ENCODE measurements around the gene CORO2A.
"Not testable (repeated sequence)": the region's sequence is repeated elsewhere in the genome, so short reads cannot be mapped to it uniquely, and the experiment has no call there.

The CORO2A gene

GRCh38 chr9:98117984-98118639 lies 74.3 kb downstream of the CORO2A start (continued):
- TF ChIP-seq ZNF701 (tag by site-specific recombination; IDR thresholded peaks at IDR 0.05) (no peak), ZNF211 (tag by site-specific recombination; IDR thresholded peaks at IDR 0.05; ENCODE audit: low read depth) (no peak), ZNF274 (IDR thresholded peaks at IDR 0.05; ENCODE audit: low read length) (no peak), ZNF274 (tag by site-specific recombination; IDR thresholded peaks at IDR 0.05; ENCODE audit: borderline replicate concordance) (no peak), ZNF514 (tag by site-specific recombination; IDR thresholded peaks at IDR 0.05) (no peak), ZNF548 (tag by site-specific recombination; IDR thresholded peaks at IDR 0.05) (no peak), ZNF214 (tag by site-specific recombination; IDR thresholded peaks at IDR 0.05; ENCODE audit: borderline replicate concordance) (no peak), SCRT2 (tag by site-specific recombination; IDR thresholded peaks at IDR 0.05) (peak; percentile 97), ZNF555 (tag by site-specific recombination; conservative IDR thresholded peaks at IDR 0.05) (no peak), ZNF654 (tag by site-specific recombination; IDR thresholded peaks at IDR 0.05; ENCODE audit: low read depth) (peak; percentile 27; the same call in 1 of the 2 replicates), ZNF223 (tag by site-specific recombination; IDR thresholded peaks at IDR 0.05) (no peak), ZNF366 (tag by site-specific recombination; conservative IDR thresholded peaks at IDR 0.05) (0 out of 2 replicates have a peak, but pooled peaks have one; percentile 13), ZNF629 (tag by site-specific recombination; IDR thresholded peaks at IDR 0.05) (no peak), ZNF558 (tag by site-specific recombination; IDR thresholded peaks at IDR 0.05) (no peak), ZNF19 (tag by site-specific recombination; IDR thresholded peaks at IDR 0.05; ENCODE audit: low read depth) (no peak), ZBTB7A (tag by site-specific recombination; IDR thresholded peaks at IDR 0.05; ENCODE audit: low read depth) (no peak)
- TF ChIP-seq, protein P1, sequence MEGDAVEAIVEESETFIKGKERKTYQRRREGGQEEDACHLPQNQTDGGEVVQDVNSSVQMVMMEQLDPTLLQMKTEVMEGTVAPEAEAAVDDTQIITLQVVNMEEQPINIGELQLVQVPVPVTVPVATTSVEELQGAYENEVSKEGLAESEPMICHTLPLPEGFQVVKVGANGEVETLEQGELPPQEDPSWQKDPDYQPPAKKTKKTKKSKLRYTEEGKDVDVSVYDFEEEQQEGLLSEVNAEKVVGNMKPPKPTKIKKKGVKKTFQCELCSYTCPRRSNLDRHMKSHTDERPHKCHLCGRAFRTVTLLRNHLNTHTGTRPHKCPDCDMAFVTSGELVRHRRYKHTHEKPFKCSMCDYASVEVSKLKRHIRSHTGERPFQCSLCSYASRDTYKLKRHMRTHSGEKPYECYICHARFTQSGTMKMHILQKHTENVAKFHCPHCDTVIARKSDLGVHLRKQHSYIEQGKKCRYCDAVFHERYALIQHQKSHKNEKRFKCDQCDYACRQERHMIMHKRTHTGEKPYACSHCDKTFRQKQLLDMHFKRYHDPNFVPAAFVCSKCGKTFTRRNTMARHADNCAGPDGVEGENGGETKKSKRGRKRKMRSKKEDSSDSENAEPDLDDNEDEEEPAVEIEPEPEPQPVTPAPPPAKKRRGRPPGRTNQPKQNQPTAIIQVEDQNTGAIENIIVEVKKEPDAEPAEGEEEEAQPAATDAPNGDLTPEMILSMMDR (tag by site-specific recombination; IDR thresholded peaks at IDR 0.05): no peak; the same call in 1 of the 2 replicates
- TF ChIP-seq, protein P2, sequence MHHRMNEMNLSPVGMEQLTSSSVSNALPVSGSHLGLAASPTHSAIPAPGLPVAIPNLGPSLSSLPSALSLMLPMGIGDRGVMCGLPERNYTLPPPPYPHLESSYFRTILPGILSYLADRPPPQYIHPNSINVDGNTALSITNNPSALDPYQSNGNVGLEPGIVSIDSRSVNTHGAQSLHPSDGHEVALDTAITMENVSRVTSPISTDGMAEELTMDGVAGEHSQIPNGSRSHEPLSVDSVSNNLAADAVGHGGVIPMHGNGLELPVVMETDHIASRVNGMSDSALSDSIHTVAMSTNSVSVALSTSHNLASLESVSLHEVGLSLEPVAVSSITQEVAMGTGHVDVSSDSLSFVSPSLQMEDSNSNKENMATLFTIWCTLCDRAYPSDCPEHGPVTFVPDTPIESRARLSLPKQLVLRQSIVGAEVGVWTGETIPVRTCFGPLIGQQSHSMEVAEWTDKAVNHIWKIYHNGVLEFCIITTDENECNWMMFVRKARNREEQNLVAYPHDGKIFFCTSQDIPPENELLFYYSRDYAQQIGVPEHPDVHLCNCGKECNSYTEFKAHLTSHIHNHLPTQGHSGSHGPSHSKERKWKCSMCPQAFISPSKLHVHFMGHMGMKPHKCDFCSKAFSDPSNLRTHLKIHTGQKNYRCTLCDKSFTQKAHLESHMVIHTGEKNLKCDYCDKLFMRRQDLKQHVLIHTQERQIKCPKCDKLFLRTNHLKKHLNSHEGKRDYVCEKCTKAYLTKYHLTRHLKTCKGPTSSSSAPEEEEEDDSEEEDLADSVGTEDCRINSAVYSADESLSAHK (tag by site-specific recombination; IDR thresholded peaks at IDR 0.05): no peak

- H3K36me3 ChIP-seq (ENCODE audit: control insufficient read depth in 2 of 2, insufficient read depth in 1 of 2, low read length in 2 of 2); H3K4me1 ChIP-seq (ENCODE audit: control insufficient read depth, insufficient read depth, low read length); H3K9me3 ChIP-seq (ENCODE audit: control insufficient read depth, insufficient read depth, low read depth, low read length); H3K27ac ChIP-seq (ENCODE audit: extremely low read depth, low read depth, low read length); H3K4me3 ChIP-seq (ENCODE audit: low read depth, low read length); POLR2A ChIA-PET: not testable (repeated sequence)
- CTCF ChIA-PET: interaction anchor here (0.7 kb wide), 1 partner anchor 614 kb away, joined by 4 read pairs; no protein-coding TSS in a partner anchor
- peak; percentile 58 for TF ChIP-seq ZNF555 (tag by site-specific recombination; conservative IDR thresholded peaks at IDR 0.05)
- TF ChIP-seq, protein P3, sequence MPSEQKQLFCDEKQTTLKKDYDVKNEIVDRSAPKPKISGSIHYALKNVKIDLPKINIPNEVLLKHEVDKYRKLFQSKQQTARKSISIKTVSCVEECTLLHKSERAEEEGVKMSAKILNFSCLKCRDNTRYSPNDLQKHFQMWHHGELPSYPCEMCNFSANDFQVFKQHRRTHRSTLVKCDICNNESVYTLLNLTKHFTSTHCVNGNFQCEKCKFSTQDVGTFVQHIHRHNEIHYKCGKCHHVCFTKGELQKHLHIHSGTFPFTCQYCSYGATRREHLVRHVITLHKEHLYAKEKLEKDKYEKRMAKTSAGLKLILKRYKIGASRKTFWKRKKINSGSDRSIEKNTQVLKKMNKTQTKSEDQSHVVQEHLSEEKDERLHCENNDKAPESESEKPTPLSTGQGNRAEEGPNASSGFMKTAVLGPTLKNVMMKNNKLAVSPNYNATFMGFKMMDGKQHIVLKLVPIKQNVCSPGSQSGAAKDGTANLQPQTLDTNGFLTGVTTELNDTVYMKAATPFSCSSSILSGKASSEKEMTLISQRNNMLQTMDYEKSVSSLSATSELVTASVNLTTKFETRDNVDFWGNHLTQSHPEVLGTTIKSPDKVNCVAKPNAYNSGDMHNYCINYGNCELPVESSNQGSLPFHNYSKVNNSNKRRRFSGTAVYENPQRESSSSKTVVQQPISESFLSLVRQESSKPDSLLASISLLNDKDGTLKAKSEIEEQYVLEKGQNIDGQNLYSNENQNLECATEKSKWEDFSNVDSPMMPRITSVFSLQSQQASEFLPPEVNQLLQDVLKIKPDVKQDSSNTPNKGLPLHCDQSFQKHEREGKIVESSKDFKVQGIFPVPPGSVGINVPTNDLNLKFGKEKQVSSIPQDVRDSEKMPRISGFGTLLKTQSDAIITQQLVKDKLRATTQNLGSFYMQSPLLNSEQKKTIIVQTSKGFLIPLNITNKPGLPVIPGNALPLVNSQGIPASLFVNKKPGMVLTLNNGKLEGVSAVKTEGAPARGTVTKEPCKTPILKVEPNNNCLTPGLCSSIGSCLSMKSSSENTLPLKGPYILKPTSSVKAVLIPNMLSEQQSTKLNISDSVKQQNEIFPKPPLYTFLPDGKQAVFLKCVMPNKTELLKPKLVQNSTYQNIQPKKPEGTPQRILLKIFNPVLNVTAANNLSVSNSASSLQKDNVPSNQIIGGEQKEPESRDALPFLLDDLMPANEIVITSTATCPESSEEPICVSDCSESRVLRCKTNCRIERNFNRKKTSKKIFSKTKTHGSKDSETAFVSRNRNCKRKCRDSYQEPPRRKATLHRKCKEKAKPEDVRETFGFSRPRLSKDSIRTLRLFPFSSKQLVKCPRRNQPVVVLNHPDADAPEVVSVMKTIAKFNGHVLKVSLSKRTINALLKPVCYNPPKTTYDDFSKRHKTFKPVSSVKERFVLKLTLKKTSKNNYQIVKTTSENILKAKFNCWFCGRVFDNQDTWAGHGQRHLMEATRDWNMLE (tag by site-specific recombination; conservative IDR thresholded peaks at IDR 0.05; ENCODE audit: low read depth): peak; percentile 85
- peak; percentile 10; the same call in 1 of the 2 replicates for TF ChIP-seq GLI2 (tag by site-specific recombination; IDR thresholded peaks at IDR 0.05; ENCODE audit: borderline replicate concordance, low read depth)
- 0 out of 2 replicates have a peak, but pooled peaks have one; percentile 10 for TF ChIP-seq ZNF266 (tag by site-specific recombination; IDR thresholded peaks at IDR 0.05; ENCODE audit: low read depth)
- TF ChIP-seq ZNF426 (tag by site-specific recombination; IDR thresholded peaks at IDR 0.05): peak; percentile 64
- TF ChIP-seq ZNF629 (tag by site-specific recombination; IDR thresholded peaks at IDR 0.05): peak; percentile 22; the same call in 1 of the 2 replicates
- TF ChIP-seq ZNF654 (tag by site-specific recombination; IDR thresholded peaks at IDR 0.05; ENCODE audit: low read depth): peak; percentile 33; the same call in 1 of the 2 replicates
- 0 out of 2 replicates have a peak, but pooled peaks have one; percentile 52 for TF ChIP-seq ZNF223 (tag by site-specific recombination; IDR thresholded peaks at IDR 0.05)
- TF ChIP-seq ZBTB8A (tag by site-specific recombination; IDR thresholded peaks at IDR 0.05): peak; percentile 59
- peak; percentile 75 for TF ChIP-seq ZNF433 (tag by site-specific recombination; IDR thresholded peaks at IDR 0.05; ENCODE audit: low read depth)
Observed at GRCh38 chr9:98117097-98117496, 75.3 kb downstream of the CORO2A start.
